Cardiac muscle cell (in vitro differentiated cells and primary cell): ENCODE data around the gene SULT1B1. TPM values are rescaled to one million over a fixed set of nuclear protein-coding genes. Genes with fewer than 3 reads are reported as not detected.
"Not testable (repeated sequence)": the region's sequence is repeated elsewhere in the genome, so short reads cannot be mapped to it uniquely, and the experiment has no call there.

Source experiments
- DNase-seq, 2 donors: peaks; one replicate each; pipeline versions ENCODE4 v3.0.0 to v3.0.0-alpha.2; 2010 to 2017; ENCODE audit warnings: low read depth in 1 of 2, low spot score in 1 of 2
- H3K27ac ChIP-seq: fragments of 200-600 bp; sonication (generic); 2 replicates; pipeline ENCODE4 v1.5.1; 2016
- H3K27me3 ChIP-seq: fragments of 200-600 bp; sonication (generic); 2 replicates; pipeline ENCODE4 v1.6.0; 2016; ENCODE audit warnings: control low read depth
- H3K36me3 ChIP-seq: fragments of 200-600 bp; sonication (generic); 2 replicates; pipeline ENCODE4 v1.5.1; 2016; ENCODE audit warnings: control low read depth
- H3K4me1 ChIP-seq: fragments of 200-600 bp; sonication (generic); 2 replicates; pipeline ENCODE4 v1.8.1; 2017; ENCODE audit warnings: low read depth, mild to moderate bottlenecking, mixed run types
- H3K4me3 ChIP-seq: fragments of 200-600 bp; sonication (generic); 2 replicates; pipeline ENCODE4 v1.5.1; 2016; ENCODE audit warnings: mild to moderate bottlenecking
- H3K9me3 ChIP-seq: fragments of 200-600 bp; sonication (generic); 2 replicates; pipeline ENCODE4 v1.5.1; 2017; ENCODE audit warnings: low read depth, mild to moderate bottlenecking, control low read depth
- CTCF ChIP-seq: IDR thresholded peaks from 2 replicates; pipeline ENCODE4 v1.5.1; 2012; ENCODE audit warnings: low read depth, mild to moderate bottlenecking, low read length
- polyA plus RNA-seq: library from polyadenylated mRNA; unstranded; fragments of >200 nt; fragmentation: Nextera tagmentation; extraction: Ambion mirVana; gene quantifications from 2 replicates; pipeline ENCODE4 v1.2.1, GENCODE V29; 2016
- total RNA-seq: library from RNA; depleted of rRNA; stranded (reverse); fragments of >200 nt; gene quantifications from 2 replicates; pipeline ENCODE4 v1.2.3, GENCODE V29; 2016

Gene SULT1B1
- total and polyA plus RNA-seq, 2 experiments from 2014 or later: not detected

GRCh38 chr4:69775321-69775867 is 15.0 kb upstream of the SULT1B1 start:
- no peaks in the 10 kb centered on the region for H3K4me1 ChIP-seq
- TF ChIP-seq CTCF: no peak
- no peak for DNase-seq
- H3K27me3 ChIP-seq: no peaks in the 10 kb centered on the region
- no peaks in the 10 kb centered on the region for H3K36me3 ChIP-seq
- H3K27ac ChIP-seq: no peak overlapping the region
- H3K4me3 ChIP-seq: no peak overlapping the region
- H3K9me3 ChIP-seq: no peaks in the 10 kb centered on the region

- Histone ChIP-seq H3K36me3 (no peaks in the 10 kb centered on the region), H3K27ac (no peak overlapping the region), H3K4me3 (no peak overlapping the region), H3K27me3 (no peaks in the 10 kb centered on the region), H3K9me3 (no peaks in the 10 kb centered on the region), H3K4me1 (no peaks in the 10 kb centered on the region)
- peak in 1 of 2 donors; percentile 65 for DNase-seq
- no peak for TF ChIP-seq CTCF
Observed at GRCh38 chr4:69773484-69773883, 13.1 kb upstream of the SULT1B1 start.

GRCh38 chr4:69768554-69768953 is 8.1 kb upstream of the SULT1B1 start:
- H3K27ac ChIP-seq, H3K4me3 ChIP-seq, DNase-seq, H3K27me3 ChIP-seq, H3K4me1 ChIP-seq, H3K36me3 ChIP-seq, H3K9me3 ChIP-seq: not testable (repeated sequence)

GRCh38 chr4:69765751-69766150 is 5.3 kb upstream of the SULT1B1 start:
- Histone ChIP-seq H3K4me1 (no peaks in the 10 kb centered on the region), H3K27ac (no peak overlapping the region), H3K4me3 (no peak overlapping the region), H3K9me3 (no peaks in the 10 kb centered on the region), H3K36me3 (no peaks in the 10 kb centered on the region), H3K27me3 (no peaks in the 10 kb centered on the region)
- DNase-seq: no peak
- no peak for TF ChIP-seq CTCF

GRCh38 chr4:69764311-69764710 is 3.9 kb upstream of the SULT1B1 start:
- Histone ChIP-seq H3K4me1 (no peaks in the 10 kb centered on the region), H3K4me3 (no peak overlapping the region), H3K27ac (no peak overlapping the region), H3K27me3 (no peaks in the 10 kb centered on the region), H3K36me3 (no peaks in the 10 kb centered on the region), H3K9me3 (no peaks in the 10 kb centered on the region)
- DNase-seq: peak in 1 of 2 donors; percentile 23
- TF ChIP-seq CTCF: no peak

- Histone ChIP-seq H3K27me3 (no peaks in the 10 kb centered on the region), H3K4me1 (no peaks in the 10 kb centered on the region), H3K9me3 (no peaks in the 10 kb centered on the region), H3K27ac (no peak overlapping the region), H3K4me3 (no peak overlapping the region), H3K36me3 (no peaks in the 10 kb centered on the region)
- no peak for TF ChIP-seq CTCF
- DNase-seq: no peak
Observed at GRCh38 chr4:69763233-69763632, 2.8 kb upstream of the SULT1B1 start.
